ENCODE results near the gene SLC66A2.

Gene SLC66A2

DNA sequence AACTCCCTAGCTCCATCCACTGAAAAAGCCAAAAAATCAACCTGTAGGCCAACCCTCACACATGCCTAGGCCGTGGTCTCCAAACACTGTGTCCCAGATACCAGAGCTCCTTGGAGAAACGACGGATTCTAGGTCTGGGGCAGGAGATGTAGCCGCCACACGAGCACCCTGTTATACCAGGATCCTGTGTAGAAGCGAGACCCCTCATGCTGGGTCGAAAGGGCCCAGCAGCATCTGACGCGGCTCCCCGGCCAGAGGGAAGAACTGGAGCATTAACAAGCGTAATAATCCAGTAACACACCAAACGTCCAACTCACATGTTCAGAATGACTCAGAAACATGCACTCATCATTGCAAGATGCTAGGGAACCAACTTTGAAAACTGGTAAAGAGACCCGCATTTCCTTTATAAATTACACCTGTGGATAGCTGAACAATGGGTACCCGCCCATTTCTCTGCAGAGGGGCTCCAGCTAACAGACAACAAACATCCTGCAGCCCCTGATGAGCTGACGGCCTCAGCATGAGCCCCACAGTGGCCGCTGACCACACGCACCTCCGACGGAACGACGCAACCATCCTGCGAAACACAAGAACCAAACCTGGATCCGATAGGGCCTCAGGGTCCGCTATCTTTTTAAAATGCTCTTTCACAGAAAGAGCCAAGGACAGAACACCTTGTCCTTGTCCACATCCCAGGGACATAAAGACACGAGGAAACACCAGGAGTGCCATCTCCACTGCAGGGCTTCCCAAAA is 14.2 kb downstream of the SLC66A2 start:
- no peak for DNase-seq (ENCODE audit: low spot score)

DNA sequence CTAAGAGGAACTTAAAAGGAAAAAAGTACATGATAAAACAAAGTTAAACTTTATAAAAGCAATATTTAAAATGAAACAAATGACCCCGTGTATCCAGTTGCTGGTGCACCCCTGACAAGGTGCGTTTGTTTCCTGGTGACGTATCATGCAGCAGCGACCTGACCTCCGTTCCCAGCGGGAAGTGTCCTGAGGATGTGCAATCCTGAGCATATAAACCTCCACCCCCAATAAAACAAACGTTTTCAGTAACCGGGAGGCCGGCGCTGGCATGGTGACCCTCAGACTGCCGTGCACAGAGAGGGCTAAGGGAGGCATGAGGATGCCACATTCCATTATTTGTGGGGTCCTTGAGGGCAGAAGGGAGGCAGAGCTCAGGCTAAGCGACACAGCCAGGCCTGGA is 14.8 kb downstream of the SLC66A2 start:
- DNase-seq (ENCODE audit: low spot score) = no peak

DNA sequence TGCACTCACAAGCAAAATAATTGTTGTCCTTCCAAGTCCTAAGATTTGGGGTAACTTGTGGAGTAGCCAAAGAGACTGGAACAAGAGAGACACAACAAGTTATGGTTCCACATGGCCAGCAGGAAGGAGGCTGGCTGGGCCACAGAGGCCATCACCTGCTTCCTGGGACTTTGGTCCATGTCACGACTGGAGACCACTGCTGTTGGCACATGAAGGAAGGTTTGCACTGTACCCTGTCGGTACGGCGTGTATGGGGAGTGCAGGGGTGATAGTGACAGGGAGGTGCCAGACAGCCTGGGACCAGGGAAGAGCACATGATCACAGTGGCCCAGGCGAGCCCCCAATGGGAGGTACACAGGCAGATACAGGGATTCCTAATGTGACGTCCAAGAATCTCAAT is 15.5 kb downstream of the SLC66A2 start:
- DNase-seq (ENCODE audit: low spot score) = no peak

DNA sequence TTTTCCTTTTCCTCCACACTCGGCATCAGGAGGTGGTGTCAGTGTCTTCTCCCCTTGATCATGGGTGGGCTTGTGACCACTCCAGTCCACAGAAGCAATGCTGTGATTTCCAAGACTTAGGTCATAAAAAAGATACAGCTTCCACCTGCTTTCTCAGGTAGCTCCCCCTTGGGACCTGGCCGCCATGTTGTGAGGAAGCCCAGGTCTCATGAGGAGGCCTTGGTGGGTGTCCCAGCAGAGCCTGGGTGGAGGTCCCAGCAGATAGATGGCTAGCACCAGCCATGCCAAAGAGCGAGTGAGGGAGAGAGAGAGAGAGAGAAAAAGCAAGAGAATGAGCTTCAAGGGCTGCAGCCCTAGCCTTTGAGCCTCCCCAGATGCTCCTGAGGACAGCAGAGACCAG is 16.0 kb downstream of the SLC66A2 start:
- DNase-seq (ENCODE audit: low spot score) = no peak

DNA sequence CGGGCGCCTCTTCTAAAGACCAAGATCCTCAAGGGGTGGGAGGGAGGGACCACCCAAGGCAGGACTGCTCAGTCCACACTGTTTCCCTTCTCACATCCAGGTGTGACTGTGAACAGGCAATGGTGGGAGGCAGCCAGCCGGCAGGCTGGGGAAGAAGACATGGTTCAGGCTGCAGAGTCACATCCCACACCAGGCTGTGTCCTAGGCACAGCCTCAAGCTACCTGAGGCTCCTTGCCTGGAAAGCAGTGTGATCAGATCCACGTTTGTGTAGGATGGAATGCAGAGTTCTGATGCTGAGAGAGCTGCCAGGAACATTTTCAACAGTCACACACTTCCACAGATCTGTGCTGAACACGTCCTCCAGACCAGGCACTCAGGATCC is 16.4 kb downstream of the SLC66A2 start:
- DNase-seq (ENCODE audit: low spot score) = no peak

DNA sequence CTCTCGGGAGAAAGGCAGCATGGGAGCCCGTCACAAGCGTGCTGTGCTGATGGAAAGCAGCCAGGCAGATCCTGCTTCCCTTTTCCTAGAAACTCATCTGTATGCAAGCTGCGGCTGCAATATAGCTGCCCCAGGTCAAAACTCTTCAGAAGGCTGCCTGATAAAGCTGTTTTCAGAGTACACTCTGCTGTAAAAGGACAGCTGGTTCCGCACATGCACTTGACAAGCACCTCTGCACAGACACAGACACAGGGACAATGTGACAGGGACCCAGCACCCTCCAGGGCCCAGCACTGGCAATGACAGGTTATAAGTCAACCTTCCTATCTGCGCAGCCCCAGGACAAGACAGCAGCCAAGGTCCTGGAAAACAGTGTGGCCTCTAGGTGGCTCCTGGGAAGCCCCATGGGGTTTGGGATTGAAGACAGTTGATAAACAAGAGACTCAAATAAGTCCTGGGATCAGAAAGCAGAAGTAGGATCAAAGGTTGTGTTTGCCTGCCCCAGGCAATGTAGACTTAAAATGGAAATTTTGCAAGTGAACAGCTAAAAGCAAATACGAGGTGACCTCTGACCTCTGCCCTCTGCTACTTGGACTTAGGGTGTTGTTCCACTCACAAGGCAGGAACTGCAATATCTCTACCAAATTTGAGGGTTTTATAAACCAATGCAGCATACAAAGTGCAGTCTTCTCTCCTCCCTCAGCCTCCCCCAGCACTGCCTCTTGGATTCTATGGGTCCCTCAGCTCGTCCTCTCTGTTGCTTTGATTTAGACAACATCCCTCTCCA is 16.9 kb downstream of the SLC66A2 start:
- no peak for DNase-seq (ENCODE audit: low spot score)

DNA sequence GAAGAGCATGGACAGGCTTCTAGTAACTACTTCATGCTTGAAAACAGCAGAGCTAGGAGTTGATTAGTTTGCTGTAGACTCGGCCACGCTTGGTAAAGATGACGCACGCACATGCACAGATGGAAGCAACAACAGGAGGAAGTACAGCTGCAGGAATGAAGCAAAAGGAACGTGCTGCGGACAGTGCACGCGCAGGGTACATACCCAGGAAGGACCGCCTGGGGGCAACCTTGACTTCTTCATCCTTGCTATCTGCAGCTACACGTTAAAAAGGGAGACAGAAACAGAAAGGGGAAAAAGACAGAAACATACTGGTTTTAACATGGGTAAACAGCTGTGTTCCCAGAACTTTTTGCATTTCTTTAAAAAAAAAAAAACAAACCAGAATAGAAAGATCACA is 17.7 kb downstream of the SLC66A2 start:
- DNase-seq (ENCODE audit: low spot score) = no peak

DNA sequence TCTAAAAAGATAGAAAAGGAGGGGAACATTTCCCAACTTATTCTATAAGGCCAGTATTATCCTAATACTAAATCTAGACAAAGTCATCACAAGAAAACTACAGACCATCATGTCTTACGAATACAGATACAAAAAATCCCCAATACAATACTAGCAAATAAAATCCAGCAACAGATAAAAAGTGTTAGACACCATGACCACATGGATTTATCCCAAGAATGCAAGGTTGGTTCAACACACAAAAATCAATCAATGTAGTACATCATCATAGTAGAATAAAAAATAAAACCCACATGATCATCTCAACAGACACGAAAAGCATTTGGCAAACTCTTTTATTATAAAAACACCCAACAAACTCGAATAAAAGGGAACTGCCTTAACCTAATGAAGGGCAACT is 18.5 kb downstream of the SLC66A2 start:
- DNase-seq (ENCODE audit: low spot score) = no peak

DNA sequence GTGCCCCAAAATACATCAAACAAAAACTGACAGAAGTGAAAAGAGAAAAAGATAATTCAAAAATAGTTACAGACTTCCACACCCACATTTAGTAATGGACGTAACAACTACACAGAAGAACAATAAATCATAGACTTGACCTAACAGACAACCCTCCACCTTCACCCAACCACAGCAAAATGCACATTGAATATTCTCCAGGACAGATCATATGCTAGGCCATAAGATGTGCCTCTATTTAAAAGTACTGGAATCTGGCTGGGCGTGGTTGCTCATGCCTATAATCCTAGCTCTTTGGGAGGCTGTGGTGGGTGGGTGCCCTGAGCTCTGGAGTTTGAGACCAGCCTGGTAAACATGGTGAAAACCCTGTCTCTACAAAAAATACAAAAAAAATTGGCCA is 20.0 kb downstream of the SLC66A2 start:
- no peak for DNase-seq (ENCODE audit: low spot score)

DNA sequence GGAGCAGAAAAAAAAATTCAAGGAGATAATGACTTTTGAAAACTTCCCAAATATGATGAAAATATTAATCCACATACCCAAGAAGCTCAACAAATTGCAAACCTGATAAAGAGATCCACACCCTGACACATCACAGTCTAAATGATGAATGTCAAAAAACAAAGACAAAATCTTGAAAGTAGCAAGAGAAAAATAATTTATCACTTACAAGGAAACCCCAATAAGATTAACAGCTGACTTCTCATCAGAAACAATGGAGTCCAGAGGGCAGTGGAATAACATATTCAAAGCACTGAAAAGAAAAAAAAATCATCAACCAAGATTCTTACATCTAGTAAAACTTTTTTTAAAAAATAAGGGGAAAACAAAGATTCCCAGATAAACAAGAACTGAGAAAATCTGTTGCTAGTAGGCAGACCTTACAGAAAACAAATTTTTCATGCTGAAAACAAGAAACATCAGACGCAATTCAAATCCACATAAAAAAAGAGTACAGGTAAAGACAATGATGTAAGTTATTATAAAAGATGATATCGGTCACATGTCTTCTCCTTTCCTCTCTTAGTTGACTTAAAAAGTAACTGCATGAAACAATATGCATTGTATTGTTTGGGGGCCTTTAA is 21.3 kb downstream of the SLC66A2 start:
- DNase-seq (ENCODE audit: low spot score) = no peak

DNA sequence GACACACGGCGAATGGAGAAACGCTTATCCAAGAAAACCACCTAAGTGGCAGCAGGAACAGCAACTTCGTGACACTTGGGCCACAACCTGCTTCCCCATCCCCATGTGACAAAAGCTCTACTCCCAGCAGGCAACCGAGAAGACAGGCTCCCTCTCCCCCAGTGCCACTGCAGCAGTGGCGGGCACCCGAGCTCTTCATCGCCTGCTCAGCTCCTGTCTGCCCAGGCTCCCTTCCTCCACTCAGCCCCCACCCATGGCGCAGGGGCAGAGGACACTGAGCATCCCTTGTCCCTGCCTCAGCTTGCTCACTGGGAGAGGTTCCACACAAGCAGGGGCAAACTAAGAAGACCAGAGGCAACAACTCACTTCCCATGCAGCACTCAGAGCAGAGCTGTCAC is 22.9 kb downstream of the SLC66A2 start:
- DNase-seq (ENCODE audit: low spot score) = peak; percentile 26

DNA sequence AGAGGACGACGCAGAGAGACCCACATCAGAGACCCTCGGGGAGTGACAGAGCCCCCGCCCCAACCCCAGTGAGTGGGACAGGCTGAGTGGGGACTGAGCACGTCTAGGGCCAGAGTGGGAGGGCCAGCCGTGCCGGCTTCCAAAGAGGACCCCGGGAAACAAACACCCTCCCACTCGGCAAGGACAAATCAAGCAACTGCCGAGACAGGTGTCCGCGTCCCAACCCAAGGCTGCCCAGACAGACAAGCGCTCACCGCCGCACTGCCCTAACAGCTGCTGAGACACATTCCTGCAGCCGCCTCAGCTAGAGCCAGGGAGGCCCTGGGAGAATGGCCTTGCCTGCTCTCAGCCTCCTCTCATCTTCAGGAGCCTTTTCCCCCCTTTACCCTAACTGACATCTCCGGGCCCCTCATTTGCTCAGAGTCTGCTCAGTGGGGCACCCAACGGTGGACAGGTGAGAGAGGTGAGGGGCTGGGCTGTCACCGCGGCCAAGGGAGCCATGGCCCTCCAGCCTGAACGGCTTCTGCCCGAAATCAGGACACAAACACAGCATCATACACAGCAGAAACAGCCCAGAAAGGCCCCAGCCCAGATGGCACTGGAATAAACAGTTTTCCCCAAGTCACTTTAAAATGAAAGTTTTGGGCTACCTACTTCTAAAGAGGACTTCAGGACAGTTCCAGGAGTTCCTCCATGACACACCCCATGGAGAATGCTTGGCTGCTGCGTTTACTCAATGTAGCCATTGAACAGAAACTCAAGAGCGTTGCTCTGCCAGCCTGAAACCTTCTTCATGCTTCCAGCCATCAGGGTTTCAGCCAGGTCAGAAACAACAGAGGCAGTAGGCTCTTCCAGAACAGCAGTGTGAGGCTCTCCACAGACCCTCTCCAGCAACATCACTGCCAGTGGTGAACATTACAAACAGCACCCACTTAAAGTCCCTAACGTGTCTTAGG is 23.6 kb downstream of the SLC66A2 start:
- DNase-seq (ENCODE audit: low spot score) = no peak

DNA sequence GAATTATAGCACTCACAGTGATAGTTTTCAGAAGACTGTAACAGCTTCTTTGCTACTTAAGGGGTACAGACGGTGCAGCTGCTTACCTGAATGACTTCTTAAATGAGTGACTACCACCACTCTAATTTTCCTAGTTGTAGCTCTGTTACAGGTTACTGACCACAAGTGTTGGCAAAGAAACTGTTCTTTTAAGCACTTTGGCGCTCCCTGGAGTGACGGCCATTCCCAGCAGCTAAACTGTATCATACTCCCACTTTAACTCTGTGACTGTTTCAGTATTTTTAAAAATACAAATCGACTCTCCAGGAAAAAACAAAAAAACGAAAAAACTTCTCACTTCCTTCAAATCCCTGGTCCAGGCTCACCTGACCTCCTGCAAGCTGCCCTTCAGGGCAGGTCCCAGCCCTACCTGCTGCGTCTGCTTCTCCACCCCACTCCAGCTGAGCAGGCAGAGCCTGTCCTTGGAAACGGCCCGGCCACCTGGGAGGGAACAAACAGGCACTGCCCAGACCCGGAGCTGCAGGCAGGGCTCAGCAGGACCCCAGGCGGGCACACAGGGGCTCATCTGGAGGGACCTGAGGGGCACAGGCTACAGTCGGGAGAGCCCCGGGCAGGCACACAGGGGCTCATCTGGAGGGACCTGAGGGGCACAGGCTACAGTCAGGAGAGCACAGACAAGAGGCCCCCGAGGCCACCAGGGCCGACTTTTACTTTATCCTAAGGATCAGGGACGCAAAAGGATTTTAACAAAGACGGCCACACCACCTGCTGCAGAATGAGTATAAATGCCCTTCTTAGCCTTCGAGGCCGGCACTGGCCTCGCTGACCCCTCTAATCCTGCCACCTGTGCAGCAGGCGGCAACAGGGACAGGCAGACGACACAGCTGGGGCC is 24.5 kb downstream of the SLC66A2 start:
- DNase-seq (ENCODE audit: low spot score) = peak; percentile 55

DNA sequence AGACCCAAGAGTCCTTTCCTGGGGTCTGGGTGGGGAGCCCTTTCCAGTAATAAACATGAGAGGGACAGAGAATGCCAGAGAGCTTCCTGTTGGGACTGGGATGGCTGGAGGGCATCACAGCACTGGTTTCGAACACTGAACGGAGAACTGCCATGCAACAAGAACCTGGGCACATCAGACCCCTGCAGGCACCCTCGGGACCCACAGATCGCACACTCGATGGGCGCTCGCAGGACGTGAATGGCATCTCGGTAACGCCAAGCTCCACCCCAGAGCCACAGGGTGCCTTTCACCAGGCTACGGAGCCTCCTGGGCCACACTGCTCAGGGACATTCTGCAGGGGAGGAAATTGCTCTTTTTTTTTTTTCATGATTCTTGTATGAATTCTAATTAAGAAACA is 25.1 kb downstream of the SLC66A2 start:
- DNase-seq (ENCODE audit: low spot score) = peak; percentile 37

DNA sequence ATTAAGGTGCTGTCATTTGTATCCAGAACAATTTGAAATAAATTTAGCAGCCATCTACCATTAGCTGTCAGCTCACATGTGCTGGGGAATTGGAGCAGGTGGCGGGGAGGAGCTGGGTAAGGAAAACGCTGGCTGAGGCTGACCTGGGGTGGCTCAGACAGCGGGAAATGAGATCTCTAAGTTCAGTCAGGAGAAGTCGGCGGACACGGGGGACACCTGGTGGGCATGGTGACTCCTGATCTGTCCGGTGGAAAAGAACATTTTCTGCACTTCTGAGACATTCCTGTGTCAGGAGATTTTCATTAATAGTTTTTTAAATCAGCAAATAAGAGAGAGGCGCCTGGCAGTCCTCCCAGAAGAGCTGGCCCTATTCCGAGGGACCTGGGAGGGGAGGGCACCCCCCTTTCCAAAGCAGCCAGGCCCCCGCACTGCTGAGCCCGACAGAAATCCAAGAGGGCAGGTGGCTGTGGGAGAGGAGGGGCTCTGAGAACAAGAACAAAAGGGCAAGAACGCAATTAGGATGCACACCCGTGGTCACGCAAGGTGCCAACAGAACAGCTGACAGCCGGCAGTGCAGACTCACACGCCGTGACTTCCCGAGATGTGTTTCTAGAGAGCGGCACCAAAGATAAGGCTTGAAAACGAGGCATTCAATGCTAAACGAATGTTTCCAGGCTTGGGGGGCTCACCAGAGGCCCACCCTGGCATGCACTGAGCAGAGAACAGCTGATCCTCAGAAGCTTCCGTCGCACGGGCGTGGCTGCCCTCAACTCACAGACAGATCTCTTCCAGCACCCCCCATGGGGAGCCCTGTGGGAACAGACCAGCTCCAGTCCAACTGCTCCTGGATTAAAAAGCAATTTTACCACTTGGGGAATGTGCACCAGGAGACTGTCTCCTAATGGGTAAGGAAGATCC is 26.4 kb downstream of the SLC66A2 start:
- DNase-seq (ENCODE audit: low spot score) = peak; percentile 40

DNA sequence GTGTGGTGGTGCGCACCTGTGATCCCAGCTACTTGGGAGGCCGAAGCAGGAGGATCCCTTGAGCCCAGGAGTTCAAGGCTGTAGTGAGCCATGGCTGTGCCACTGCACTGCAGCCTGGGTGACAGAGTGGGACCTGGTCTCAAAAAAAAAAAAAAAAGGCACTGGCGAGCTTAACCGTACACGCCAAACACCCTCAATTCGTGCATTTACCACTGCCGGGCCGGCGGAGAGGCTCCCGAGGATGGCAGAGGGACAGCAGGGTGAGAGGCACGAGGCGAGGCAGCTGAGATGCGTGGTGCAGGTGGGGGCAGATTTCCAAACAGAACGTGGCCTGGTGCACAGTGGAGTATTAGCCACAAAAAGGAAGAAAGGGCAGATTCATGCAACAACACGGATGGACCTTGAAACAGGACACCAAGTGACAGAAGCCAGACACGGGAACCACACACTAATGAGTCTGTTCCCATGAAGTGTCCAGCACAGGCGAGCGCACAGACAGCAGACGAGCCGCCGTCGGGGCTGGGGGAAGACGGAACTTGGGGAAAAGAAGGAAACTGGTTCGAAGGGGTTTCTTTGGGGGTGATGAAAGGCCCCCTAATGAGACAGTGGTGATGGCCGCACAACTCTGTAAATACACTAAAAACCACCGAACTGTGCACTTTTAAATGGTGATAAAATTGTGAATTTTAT is 27.4 kb downstream of the SLC66A2 start:
- DNase-seq (ENCODE audit: low spot score) = no peak

DNA sequence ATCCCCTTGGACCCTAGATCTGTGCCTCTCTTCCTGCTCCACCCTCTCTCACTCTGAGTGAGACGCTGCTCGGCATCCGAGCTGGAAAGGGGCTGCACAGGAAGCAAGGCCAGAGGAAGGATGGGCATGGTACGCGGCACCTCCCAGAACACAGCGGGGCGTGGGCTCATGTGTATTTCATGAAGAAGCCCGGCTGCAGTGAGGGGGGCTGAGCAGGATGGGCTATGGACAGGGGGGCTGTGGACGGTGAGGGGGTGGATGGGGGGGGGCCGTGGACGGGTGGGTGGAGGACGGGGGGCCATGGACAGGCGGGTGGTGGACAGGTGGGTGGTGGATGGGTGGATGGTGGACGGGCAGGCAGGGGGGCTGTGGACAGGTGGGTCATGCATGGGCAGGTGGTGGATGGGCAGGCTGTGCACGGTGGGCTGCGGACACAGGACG is 28.5 kb downstream of the SLC66A2 start:
- DNase-seq (ENCODE audit: low spot score) = no peak

DNA sequence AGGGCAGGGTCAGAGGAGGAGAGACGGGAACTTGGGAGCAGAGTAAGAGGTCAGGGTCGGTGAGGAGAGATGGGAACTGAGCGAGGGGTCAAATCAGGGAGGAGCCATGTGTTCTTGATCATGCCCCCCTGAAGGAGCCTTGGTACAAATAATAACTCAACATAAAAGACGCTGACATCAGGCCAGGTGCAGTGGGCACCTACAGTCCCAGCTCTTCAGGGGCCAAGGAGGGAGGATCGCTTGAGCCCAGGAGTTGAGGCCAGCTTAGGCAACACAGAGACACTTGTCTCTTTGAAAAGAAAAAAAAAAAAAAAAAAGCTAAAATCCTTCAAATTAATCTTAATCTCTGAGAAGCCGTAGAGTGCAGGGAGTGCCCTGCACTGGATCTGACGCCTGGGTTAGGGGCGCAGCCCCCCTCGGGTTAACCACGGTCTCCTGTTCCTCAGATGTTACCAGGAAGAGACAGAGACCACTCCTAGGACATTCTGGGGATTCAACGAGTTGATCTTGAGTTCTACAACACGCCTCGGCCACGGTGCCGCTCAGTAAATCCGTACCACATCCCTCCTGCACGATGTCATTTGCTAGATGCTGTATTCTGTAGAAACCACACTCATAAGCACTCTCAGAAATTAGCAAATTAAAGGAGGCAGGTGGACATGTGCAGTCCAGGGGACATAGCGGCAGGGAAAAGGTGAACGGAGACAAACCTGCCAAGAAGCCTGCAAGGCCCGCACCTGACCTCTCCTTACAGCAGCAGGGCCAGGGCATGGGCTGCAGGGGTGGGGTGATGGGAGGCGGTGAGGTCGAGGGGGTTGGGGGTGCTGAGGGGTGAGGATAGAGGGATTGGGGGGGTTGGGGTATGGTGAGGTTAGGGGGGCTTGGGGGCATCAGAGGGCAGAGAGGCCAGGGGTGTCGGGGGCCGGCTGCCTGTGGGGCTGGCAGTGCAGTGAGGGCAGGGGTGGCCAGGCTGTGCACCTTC is 29.2 kb downstream of the SLC66A2 start:
- peak; percentile 13 for DNase-seq (ENCODE audit: low spot score)
